HG03064 (cell line): ENCODE data around the gene TMEM232.
"Not testable (repeated sequence)": the region's sequence is repeated elsewhere in the genome, so short reads cannot be mapped to it uniquely, and the experiment has no call there.

Experiments used
- ATAC-seq: cut with Tn5 transposase; IDR thresholded peaks from one replicate; pipeline ENCODE4 v1.9.1; 2021; ENCODE audit warnings: low read depth; ENCODE audit not compliant: unreplicated experiment

Gene TMEM232

DNA sequence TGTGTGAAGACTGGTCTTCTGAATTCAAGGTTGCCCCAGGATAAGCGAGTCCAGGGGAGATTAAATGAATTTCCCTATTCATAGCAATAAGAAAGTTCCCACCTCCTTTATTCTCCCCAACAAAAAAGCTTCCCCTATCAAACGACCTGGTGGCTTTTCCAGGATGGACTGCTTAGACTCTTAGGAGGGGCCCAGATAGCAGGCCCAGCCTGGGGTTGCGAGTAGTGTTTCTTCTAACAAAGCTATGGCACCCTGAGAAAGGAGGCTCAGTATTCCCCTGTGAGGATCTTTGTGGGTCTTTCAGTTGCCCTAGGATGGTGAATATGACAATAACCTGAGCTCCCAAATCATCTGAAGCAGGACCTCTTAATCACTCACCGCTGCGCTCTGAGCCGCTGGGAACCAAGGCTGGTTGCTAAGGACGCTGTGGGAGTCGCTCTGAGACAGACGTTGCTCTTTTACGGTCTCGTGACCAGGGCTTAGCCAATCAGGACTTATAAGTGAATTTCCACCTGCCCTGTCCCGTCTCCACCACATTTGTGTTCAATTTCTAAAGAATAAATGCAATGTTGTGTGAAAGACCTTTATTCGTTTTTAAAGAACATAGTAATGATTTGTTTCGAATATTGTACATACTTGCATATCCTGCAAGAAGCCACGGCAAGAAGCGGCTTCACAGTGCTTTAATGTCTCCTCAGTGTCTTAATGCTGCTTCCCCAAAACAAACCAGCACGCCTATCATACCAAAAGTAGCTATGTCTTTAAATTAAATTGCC, at the start of gene TMEM232:
TMEM232 (minus strand) TSS at position 423 of the 776 bp plus-strand sequence. CDS start 59,319 bp downstream, outside the sequence.
- ATAC-seq = peak; percentile 100

GRCh38 chr5:110770286-110770685, 43.8 kb upstream of the TMEM232 start:
- ATAC-seq = no peak

GRCh38 chr5:110769000-110769681, 42.7 kb upstream of the TMEM232 start:
- no peak for ATAC-seq

GRCh38 chr5:110768138-110768860, 41.8 kb upstream of the TMEM232 start:
- no peak for ATAC-seq

DNA sequence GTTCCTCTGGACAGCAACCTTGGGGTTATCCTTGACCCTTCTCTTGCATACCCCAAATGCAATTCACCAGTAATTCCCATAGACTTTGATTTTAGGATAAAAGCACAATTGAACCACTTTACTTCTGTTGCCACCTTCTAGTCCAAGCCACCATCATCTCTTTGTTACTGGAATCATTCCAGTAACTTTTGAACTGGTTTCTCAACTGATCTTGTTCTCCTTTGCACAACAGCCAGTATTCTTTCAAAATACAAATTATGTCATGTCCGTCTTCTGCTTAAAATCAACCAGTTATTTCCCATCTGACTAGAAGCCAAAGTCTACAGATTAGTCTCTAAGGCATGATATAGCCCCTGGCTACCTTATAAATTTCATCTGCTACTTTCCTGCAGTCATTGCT, 33.7 kb upstream of the TMEM232 start:
- no peak for ATAC-seq

- no peak for ATAC-seq
Observed at GRCh38 chr5:110757118-110757729, 30.8 kb upstream of the TMEM232 start.

- ATAC-seq = no peak
Observed at GRCh38 chr5:110754181-110754580, 27.7 kb upstream of the TMEM232 start.

GRCh38 chr5:110753600-110753999, 27.1 kb upstream of the TMEM232 start:
- ATAC-seq = no peak

DNA sequence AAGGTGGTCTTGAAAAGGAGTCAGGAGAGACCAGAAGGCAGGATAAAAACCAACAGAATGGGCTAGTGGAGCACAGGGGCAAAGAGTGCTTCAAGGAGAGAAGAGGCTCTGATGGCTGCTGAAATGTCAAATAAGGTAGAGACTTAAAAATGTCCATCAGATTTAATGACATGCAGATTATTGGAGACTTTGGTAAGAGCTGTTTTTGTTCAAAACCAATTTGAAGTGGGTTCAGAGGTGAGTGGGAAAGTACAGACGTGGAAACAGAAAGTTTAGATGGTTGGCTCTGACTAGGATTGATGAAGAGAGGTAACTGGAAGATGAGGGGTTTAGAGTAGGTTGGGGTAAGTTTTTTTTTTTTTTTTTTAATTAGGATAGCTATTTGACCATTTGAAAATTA, 26.5 kb upstream of the TMEM232 start:
- peak; percentile 10 for ATAC-seq

GRCh38 chr5:110751902-110752762, 25.7 kb upstream of the TMEM232 start:
- peak; percentile 97 for ATAC-seq

DNA sequence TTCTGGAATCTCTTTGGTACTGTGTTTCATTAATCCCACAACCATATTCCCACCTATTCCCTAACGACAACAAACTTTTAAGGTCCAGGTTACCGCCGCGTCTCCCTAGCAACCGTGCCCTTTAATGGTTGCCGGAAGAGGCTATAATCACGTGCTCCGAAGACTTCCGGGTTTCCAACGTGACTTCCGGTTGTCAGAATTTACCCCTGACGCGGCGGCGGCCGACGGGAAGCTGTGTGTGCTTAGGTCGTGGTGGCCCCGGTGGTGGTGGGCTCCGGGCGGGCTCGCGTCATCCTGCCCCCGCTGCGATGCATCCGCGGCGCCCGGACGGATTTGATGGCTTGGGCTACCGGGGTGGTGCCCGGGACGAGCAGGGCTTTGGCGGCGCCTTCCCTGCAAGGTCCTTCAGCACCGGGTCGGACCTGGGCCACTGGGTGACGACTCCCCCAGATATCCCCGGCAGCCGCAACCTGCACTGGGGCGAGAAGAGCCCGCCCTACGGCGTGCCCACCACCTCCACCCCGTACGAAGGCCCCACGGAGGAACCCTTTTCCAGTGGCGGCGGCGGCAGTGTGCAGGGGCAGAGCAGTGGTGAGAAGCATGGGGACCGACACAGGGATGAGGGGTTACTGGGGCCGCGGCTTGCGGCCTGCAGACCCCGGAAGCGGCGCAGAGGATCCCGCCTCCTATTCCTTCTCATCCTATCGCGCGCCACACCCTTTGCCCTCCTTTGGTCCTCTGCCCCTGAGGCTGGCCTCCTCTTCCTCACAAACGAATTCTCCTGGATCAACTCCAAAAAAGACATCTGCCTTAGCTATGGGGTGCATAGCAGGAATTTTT, 12.6 kb upstream of the TMEM232 start, which contains the start of gene SLC25A46:
SLC25A46 (plus strand) TSS at position 196 of the 840 bp plus-strand sequence; CDS start at position 309, 113 bp downstream.
- ATAC-seq = peak; percentile 97

DNA sequence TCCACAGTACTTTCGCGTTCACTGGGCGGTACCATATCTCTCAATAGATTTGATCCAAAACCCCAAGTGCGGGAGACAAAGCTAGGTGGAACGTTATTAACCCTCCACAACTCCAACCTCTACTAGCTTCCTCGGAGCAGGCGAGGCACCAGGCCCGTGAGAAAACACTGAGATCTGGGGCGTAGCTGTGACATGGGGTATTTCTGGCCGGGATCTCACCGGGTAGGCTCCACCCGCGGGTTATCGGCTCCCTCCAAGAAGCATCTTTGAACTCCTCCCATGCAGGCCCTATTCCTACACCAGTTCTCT, 12.0 kb upstream of the TMEM232 start:
- peak; percentile 53 for ATAC-seq

DNA sequence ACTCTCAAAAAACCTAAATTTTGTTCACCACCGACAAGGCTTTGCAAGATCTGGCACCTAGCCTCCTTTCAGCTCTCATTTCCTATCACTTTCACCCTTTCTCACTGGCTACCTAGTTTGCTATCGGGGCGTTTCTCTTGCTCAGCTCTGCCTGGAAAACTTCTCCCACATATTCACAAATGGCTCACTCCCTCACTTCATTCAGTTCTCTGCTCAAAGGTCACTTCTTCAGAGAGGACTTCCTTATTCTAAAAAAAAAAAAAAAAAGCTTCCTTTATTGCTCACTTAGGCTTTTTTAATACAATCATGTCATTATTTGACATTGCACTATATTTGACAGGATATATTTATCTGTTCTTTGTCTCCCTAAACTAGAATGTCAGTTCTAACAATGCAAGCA, 10.3 kb upstream of the TMEM232 start:
- no peak for ATAC-seq

DNA sequence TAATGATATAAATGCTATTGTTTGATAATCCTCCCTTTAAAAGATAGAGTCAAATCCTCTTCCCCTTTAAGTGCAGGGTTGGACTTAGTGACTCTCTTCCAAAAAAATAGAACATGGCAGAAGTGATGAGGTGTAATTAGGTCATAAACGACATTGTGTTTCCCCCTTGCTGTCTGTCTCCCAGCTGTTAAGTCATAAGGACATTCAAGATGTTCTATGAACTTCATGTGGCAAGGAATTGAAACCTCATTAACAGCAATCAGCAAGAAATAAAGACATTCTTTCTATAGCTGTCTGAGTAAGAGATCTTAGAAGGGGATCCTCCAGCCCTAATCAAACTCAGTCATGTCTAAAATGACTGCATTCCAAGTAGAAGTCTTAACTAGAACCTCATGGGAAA, 9.1 kb upstream of the TMEM232 start:
- ATAC-seq = no peak

GRCh38 chr5:110734101-110734500, 7.6 kb upstream of the TMEM232 start:
- ATAC-seq = no peak

GRCh38 chr5:110731499-110731898, 5.0 kb upstream of the TMEM232 start:
- ATAC-seq = not testable (repeated sequence)

DNA sequence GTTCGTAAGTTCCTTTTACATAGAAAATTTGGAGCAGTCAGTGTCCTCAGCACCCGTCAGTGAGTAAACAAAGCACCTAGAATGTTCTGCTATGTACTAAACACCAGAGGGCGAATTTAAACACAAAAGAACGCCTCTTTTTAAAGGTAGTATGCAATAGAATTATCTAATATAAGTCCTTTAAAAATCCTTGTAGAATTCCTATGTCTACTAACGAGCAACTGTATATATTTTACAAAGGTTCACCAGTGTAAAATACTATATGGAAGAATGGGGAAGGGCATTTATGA, 499 bp upstream of the TMEM232 start:
- ATAC-seq = peak; percentile 81

- no peak for ATAC-seq
Observed at GRCh38 chr5:110718311-110718710, 8.2 kb downstream of the TMEM232 start.
